ENCODE data around the gene RAPH1.
A peak's percentile ranks its signal among the peaks of the same experiment; 100 is the strongest.

RAPH1 gene

GRCh38 chr2:203489531-203489930 is 45.6 kb downstream of the RAPH1 start:
- no peak for DNase-seq (ENCODE audit: low read depth)

DNA sequence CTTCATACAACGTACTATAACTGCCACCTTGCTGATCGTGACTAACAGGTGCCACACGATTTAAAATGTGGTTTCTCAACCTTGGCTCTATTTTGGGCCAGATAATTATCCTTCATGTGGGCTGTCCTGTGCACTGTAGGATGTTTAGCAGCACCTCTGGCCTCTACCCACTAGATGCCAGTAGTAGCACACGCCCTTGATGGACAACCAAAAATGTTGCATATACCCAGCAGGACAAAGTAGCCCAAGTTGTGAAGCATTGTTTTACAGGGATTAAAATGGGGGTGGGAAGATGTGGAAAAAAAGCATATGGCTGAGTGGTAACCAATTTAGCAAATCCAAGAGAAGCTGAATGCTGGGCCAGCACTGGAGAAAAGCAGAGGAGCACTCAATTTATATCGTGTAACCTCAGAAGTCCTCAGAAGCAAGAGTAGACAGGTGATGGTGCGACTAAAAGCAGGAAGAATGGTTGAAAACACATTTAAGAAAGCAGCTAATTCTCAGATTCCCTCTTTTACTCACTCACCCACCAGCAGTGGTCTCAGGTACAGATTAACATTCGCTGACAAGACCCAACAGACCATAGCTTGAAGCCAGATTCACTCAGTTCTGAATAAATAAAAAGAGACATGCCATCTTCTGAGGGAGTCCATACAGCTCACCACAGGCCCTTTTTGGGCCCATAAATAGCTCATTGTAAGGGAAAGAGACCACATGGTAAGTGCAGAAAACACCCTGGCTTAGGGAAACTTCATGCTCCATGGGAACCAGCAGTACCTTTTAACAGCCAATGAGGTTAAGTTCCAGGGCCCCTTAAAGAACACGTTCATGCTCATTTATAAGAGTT is 50.6 kb downstream of the RAPH1 start:
- peak; percentile 33 for DNase-seq (ENCODE audit: low read depth)

DNA sequence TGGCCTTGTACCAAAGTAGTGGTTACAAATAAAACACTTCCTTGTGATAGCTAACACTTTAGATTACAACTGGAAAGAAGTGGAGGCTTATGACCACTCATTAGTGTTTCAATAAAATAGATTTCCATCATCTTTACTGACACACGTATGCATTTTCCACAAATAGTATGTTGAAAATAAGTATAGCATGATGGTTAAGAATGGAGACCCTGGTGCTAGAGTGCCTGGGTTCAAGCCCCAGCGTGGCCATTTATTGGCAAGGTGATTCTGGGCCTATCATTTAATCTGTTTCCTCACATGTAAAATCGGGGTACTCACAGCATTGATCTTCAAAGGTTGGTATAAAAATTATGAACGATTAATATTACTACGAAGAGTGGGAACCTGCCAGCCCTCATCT is 54.5 kb downstream of the RAPH1 start:
- DNase-seq (ENCODE audit: low read depth), result no peak

DNA sequence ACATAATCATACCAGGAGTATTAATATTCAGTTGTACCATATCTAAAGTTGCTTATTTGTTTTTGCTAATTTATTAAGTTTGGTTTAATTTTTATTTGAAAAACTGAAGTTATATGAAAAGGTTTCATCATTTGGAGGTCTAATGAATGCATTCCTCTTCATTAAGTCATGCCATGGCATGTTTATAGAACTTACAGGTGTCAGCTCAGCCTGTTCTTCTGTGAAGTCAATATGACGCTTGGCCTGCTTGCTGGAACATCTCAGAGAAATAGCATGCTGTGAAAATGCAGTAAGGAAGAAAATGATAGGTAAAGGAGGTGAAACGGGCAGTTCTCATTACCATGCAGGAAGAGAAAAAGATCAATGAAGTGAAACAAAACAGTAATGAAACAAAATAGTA is 58.2 kb downstream of the RAPH1 start:
- DNase-seq (ENCODE audit: low read depth), result no peak

- no peak for DNase-seq (ENCODE audit: low read depth)
Observed at GRCh38 chr2:203471323-203471722, 63.8 kb downstream of the RAPH1 start.

- no peak for DNase-seq (ENCODE audit: low read depth)
Observed at GRCh38 chr2:203470371-203470770, 64.7 kb downstream of the RAPH1 start.

DNA sequence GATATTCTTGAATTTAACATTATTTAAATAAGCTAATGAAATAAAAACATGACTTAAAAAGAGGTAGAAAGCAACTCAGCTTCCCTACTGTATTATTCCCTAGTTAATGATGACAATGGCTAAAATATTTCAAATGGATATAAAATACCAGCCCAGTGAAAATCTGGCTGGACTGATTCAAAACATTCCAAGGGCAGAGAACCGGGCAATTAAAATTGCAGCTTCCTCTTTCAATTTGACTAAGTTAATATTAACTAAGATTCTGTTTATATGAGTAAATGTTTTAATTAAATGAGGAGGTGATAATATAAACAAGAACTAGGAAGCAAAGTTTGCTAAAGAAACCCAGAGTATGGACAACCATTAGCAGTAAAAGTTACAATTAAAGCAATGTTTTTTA is 65.6 kb downstream of the RAPH1 start:
- DNase-seq (ENCODE audit: low read depth), result no peak

- no peak for DNase-seq (ENCODE audit: low read depth)
Observed at GRCh38 chr2:203463266-203463678, 71.8 kb downstream of the RAPH1 start.

DNA sequence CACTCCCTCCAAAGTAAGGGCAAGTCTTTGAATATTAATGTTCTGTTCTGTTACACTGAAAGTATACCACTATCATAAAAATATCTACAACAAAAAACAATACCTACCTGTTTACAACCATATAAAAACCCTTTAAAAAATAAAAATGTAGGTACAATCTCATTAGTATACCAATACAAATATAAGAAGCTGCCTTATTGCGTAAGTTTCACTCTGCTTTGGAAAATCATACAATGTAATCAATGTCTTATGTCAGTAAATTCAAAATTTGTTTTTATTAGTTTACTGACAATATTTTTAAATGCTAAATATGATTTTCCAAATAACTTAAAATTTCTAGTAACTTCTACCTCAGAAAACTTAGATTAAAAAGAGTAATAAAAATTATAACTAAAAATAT is 72.8 kb downstream of the RAPH1 start:
- no peak for DNase-seq (ENCODE audit: low read depth)

GRCh38 chr2:203461746-203462145 is 73.4 kb downstream of the RAPH1 start:
- no peak for DNase-seq (ENCODE audit: low read depth)

GRCh38 chr2:203455209-203455608 is 79.9 kb downstream of the RAPH1 start:
- DNase-seq (ENCODE audit: low read depth), result no peak

GRCh38 chr2:203453858-203454451 is 81.1 kb downstream of the RAPH1 start:
- peak; percentile 5 for DNase-seq (ENCODE audit: low read depth)

GRCh38 chr2:203451689-203452088 is 83.4 kb downstream of the RAPH1 start:
- no peak for DNase-seq (ENCODE audit: low read depth)

- no peak for DNase-seq (ENCODE audit: low read depth)
Observed at GRCh38 chr2:203451011-203451410, 84.1 kb downstream of the RAPH1 start.

DNA sequence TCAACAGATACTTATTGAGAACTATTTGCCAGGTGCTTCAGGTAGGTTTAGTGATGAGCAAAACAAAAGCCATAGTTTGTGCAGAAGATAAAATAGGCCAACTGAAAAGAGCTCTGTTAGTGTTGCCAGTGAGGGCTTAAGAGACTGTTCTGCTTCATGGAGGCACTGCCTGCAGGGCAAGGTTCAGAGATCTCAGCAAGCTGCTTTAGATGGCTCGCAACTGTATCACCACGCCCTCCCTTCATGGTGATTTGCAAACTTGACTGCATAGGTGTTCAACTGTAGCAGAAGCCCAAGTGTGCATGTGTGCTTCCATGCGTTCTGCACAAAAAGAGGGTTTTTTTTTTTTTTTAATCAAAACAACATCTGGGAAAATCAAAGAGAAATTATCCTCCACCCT is 84.5 kb downstream of the RAPH1 start:
- no peak for DNase-seq (ENCODE audit: low read depth)

DNA sequence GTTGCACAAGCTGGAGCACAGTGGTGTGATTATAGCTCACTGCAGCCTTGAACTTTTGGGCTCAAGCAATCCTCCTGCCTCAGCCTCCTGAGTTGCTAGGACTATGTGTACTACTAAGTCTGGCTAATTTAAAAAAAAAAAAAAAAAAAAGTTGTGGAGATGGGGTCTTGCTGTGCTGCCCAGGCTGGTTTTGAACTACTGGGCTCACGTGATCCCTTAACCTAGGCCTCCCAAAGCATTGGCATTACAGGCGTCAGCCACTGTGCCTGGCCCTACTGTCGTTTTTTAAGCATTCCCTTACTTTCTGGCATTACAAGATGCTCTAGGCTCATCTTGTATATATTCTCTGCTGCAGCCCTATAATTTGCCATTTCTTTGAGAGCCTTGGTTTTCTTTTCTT is 88.3 kb downstream of the RAPH1 start:
- no peak for DNase-seq (ENCODE audit: low read depth)

- no peak for DNase-seq (ENCODE audit: low read depth)
Observed at GRCh38 chr2:203446071-203446481, 89.0 kb downstream of the RAPH1 start.

DNA sequence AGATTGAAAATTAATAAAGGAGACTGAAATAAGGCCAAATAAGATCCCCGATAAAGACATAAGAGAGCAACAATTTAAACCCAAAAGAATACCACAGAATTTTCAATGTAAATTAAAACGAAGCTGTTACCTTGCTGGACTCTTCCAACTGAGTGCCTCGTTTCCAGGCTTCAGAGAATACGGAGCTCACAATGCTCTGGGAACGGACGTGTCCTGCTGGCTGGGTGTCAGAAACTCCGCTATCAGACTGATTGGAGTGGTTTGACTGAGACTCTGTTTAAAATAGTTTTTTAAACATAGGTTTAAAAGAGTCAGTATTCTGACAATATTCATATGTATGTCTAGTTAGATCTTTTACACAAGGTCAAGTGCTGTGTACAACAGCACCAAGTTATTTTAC is 90.4 kb downstream of the RAPH1 start:
- DNase-seq (ENCODE audit: low read depth), result no peak

DNA sequence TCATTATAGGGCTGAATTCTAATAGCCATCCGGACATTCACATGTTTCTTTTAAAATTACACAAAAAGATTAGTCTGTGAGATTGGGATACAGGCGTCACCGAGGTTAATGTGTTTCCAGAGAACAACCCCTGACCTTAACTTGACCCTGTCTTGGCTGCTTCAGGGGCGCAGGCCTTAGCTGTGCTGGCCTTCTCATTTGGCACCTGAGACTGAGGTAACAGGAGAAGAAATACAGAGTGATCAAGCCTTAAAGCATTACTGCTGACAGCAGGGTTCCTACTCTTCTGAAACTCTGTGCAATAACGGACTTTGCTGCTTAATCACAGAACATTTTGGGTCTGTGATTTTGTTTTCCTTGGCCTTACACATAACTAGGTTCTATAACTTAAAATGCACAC is 92.6 kb downstream of the RAPH1 start:
- DNase-seq (ENCODE audit: low read depth), result no peak

- DNase-seq (ENCODE audit: low read depth), result no peak
Observed at GRCh38 chr2:203441463-203441862, 93.6 kb downstream of the RAPH1 start.

DNA sequence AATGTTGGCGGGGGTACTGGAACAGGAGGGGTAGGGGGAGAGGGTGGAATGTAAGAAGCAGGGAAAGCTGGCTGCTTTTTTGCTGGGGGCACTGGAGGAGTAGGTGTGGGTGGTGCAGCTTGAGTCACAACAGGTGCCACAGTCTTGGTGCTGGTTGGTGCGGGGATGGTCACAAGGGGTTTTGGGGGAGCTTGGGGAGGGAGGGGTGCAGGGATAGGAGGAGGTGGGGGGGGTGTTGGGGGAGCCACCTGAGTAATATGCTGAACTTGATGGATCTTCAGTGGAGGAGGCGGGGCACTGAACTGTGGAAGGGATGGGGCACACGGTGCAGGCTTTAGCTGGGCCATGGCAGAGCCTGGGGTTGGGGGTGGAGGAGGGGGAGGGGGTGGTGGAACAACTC is 94.4 kb downstream of the RAPH1 start:
- DNase-seq (ENCODE audit: low read depth), result no peak

- no peak for DNase-seq (ENCODE audit: low read depth)
Observed at GRCh38 chr2:203438528-203438927, 96.6 kb downstream of the RAPH1 start.

- DNase-seq (ENCODE audit: low read depth), result no peak
Observed at GRCh38 chr2:203437511-203437910, 97.6 kb downstream of the RAPH1 start.

DNA sequence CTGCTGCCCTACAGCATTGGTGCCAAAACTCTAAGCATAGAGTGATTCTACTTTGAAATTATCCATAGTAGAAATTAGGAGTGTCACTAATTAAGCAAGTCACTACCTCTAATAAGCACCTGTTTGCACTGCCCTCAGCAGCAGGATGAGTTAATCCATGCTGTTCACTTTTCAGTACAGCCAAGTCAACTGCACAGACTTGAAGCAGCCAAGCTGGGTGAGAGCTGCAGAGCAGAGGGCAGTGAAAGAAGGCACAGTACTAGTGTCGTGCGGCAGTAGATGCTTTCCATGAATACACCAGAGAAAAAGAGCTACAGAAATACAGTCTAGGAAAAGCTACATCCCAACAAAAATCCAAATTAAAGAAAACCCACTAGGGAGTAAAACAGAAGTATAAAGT is 98.6 kb downstream of the RAPH1 start:
- DNase-seq (ENCODE audit: low read depth), result no peak
